HG02973 (cell line): ENCODE results near the gene OR7D4.
"Not testable (repeated sequence)": the region's sequence is repeated elsewhere in the genome, so short reads cannot be mapped to it uniquely, and the experiment has no call there.

Experiments used
- ATAC-seq: cut with Tn5 transposase; IDR thresholded peaks from one replicate; pipeline ENCODE4 v1.9.1; 2021; ENCODE audit warnings: moderate library complexity; ENCODE audit not compliant: unreplicated experiment

OR7D4 gene

GRCh38 chr19:9219489-9219888 lies at the start of gene OR7D4:
Gene OR7D4, minus strand, starts transcription at chr19:9219589. Its CDS starts 4,752 bp downstream, at chr19:9214837.
- ATAC-seq, result no peak

GRCh38 chr19:9251236-9251635 lies 31.8 kb upstream of the OR7D4 start:
- ATAC-seq, result no peak

GRCh38 chr19:9250630-9251029 lies 31.2 kb upstream of the OR7D4 start, which contains the start of gene OR7E24:
Gene OR7E24, plus strand, starts transcription at chr19:9250930. Its CDS starts 114 bp downstream, at chr19:9251044.
- ATAC-seq, result no peak

GRCh38 chr19:9205501-9206113 lies 13.8 kb downstream of the OR7D4 start:
- ATAC-seq, result no peak

GRCh38 chr19:9198044-9198443 lies 21.3 kb downstream of the OR7D4 start:
- ATAC-seq, result not testable (repeated sequence)

- no peak for ATAC-seq
These were observed 29.9 kb downstream of the OR7D4 start for GRCh38 chr19:9189535-9189934.

- ATAC-seq, result no peak
These were observed 32.2 kb downstream of the OR7D4 start for GRCh38 chr19:9187191-9187590.

GRCh38 chr19:9183000-9183399 lies 36.4 kb downstream of the OR7D4 start:
- no peak for ATAC-seq

- no peak for ATAC-seq
These were observed 40.5 kb downstream of the OR7D4 start, which contains the start of gene OR7D2 for GRCh38 chr19:9178901-9179300. Gene OR7D2, plus strand, starts transcription at chr19:9178979. Its CDS starts 6,803 bp downstream, at chr19:9185782.

- no peak for ATAC-seq
These were observed 44.1 kb downstream of the OR7D4 start for GRCh38 chr19:9175326-9175725.

- ATAC-seq, result no peak
These were observed 47.9 kb downstream of the OR7D4 start for GRCh38 chr19:9171393-9171991.

- ATAC-seq, result no peak
These were observed 52.5 kb downstream of the OR7D4 start for GRCh38 chr19:9166846-9167245.

GRCh38 chr19:9165261-9165660 lies 54.1 kb downstream of the OR7D4 start:
- ATAC-seq, result no peak

- ATAC-seq, result no peak
These were observed 58.0 kb downstream of the OR7D4 start for GRCh38 chr19:9161427-9161826.
